DOHH2 (cell line): ENCODE data around the gene PPP2R3A.

ENCODE experiments used
- CTCF ChIP-seq: fragments of 200-600 bp; sonication (generic); IDR thresholded peaks from one replicate; pipeline ENCODE4 v1.5.1; 2014; ENCODE audit warnings: antibody characterized with exemption, mild to moderate bottlenecking, low read depth, low read length; ENCODE audit not compliant: poor library complexity, severe bottlenecking
- EZH2phosphoT487 ChIP-seq: fragments of 200-600 bp; sonication (generic); IDR thresholded peaks from 2 replicates; pipeline ENCODE4 v1.6.1; 2017; ENCODE audit warnings: borderline replicate concordance, mild to moderate bottlenecking, antibody characterized with exemption, low read length, moderate library complexity, mixed read lengths

GRCh38 chr3:136177876-136178275, 212.3 kb downstream of the PPP2R3A start:
- TF ChIP-seq CTCF (no peak), EZH2phosphoT487 (no peak)
